GM12892 (cell line): Measurements from ENCODE around the gene KIR3DL3.
"Not testable (repeated sequence)": the region's sequence is repeated elsewhere in the genome, so short reads cannot be mapped to it uniquely, and the experiment has no call there.

Experiments used
- POLR2A ChIP-seq: IDR thresholded peaks from 2 replicates; pipeline ENCODE4 v1.6.1; 2011; ENCODE audit warnings: low read depth, low read length, control low read depth
- TAF1 ChIP-seq: IDR thresholded peaks from 2 replicates; pipeline ENCODE4 v1.6.1; 2011; ENCODE audit warnings: low read depth, mild to moderate bottlenecking, control low read depth, low read length, borderline replicate concordance

DNA sequence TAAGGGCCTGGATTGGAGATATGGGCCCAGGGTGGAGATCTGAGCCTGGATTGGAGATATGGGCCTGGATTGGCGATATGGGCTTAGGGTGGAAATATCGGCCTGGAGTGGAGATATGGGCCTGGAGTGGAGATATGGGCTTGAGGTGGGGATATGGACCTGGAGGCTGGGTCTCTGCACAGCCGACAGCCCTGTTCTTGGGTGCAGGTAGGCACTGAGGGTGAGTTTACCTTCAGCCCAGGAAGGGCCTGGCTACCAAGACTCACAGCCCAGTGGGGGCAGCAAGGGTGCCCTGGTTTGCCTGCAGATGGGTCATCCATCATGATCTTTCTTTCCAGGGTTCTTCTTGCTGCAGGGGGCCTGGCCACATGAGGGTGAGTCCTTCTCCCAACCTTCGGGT lies 46.3 kb downstream of the KIR3DL3 start:
- TF ChIP-seq POLR2A, TAF1: not testable (repeated sequence)
